ENCODE results near the gene ASB18. TPM values are rescaled to one million over a fixed set of nuclear protein-coding genes. Genes with fewer than 3 reads are reported as not detected.

Gene ASB18
- total RNA-seq, 1 experiment from 2014 or later = not detected

DNA sequence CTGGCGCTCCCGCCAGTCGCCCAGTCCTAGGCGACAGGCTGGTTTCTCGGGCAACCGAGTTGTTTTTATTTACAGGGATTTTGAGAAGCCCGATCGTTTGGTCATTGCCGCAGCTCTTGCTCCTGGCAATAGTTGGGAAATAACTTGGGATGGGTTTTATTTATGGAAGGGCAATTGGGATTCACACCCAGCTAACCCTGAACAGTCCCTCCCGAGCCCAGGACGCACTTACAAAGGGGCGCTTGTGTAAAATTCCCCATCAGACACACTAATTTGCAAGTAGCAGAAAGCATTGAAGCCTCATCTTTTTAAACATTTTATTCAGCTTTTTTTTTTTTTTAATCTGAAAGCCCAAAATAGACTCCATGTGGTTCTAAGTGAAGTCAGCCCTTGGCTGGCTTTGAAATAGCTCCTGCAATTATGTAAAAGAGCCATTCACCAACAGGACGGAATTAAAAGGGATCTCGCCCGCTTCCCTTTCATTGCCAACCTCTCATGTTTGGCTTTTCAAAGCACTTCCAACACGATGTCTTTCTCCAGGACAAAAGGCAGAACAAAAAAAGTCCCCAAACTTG is 92.4 kb downstream of the ASB18 start:
- CTCF ChIA-PET = interaction anchor here (1.0 kb wide), 1 partner anchor 9 kb away, joined by 3 read pairs; no protein-coding TSS in a partner anchor
- Histone ChIP-seq H3K9me3 (ENCODE audit: control insufficient read depth in 1 of 2, insufficient read depth in 1 of 2, low read depth in 1 of 2, low read length in 2 of 2) (no peaks in the 10 kb centered on the region), H3K36me3 (ENCODE audit: control insufficient read depth in 1 of 2, insufficient read depth in 2 of 2, low read length in 2 of 2) (peaks cover 0 to 21% of the 10 kb centered on the region in 2 experiments; a peak in 1 of 4 replicates), H3K9me2 (ENCODE audit: insufficient read depth) (no peaks in the 10 kb centered on the region), H3K27me3 (ENCODE audit: insufficient read depth, low read length) (no peaks in the 10 kb centered on the region), H2AFZ (ENCODE audit: low read depth, low read length, poor library complexity, severe bottlenecking) (no peak overlapping the region), H3K4me3 (replicated peaks in 1 of 2; ENCODE audit: low read depth in 1 of 2, low read length in 2 of 2) (no peak overlapping the region), H3K79me2 (ENCODE audit: insufficient read depth, low read length) (peaks cover 46% of the 10 kb centered on the region), H3K9ac (ENCODE audit: low read length) (no peak overlapping the region), H3K27ac (ENCODE audit: low read depth, low read length) (no peak overlapping the region), H3K4me1 (ENCODE audit: control insufficient read depth in 1 of 2, insufficient read depth in 2 of 2, low read length in 2 of 2) (peaks cover 15 to 45% of the 10 kb centered on the region in 2 experiments), H4K20me1 (ENCODE audit: insufficient read depth) (no peaks in the 10 kb centered on the region; the same call in 1 of the 2 replicates), H3K4me2 (ENCODE audit: low read length) (no peak overlapping the region)
- POLR2A ChIA-PET = no interaction called here
- DNase-seq (ENCODE audit: low read depth, low spot score) (no peak), ATAC-seq (no peak)
- intact Hi-C loops (cut with micrococcal nuclease) = no loop called here
- TF ChIP-seq FOSL1 (IDR thresholded peaks at IDR 0.05; ENCODE audit: low read depth) (no peak), ELF1 (IDR thresholded peaks at IDR 0.05; ENCODE audit: borderline replicate concordance, low read depth) (no peak), SIN3A (IDR thresholded peaks at IDR 0.05; ENCODE audit: low read depth) (no peak), ZNF274 (IDR thresholded peaks at IDR 0.05; ENCODE audit: low read depth, low read length) (no peak), RAD21 (IDR thresholded peaks at IDR 0.05; ENCODE audit: low read depth) (no peak), YY1 (IDR thresholded peaks at IDR 0.05; ENCODE audit: extremely low read depth, insufficient replicate concordance, low read depth, low read length) (no peak), JUND (IDR thresholded peaks at IDR 0.05) (no peak)
- BruUV-seq (replicated peaks) = no TSS peak
- RAD21 ChIA-PET (ENCODE audit: low non-redundant PET in 1 of 2, low total read pairs in 2 of 2, uncharacterized antibody in 2 of 2, unreplicated experiment in 2 of 2) = no interaction called here

DNA sequence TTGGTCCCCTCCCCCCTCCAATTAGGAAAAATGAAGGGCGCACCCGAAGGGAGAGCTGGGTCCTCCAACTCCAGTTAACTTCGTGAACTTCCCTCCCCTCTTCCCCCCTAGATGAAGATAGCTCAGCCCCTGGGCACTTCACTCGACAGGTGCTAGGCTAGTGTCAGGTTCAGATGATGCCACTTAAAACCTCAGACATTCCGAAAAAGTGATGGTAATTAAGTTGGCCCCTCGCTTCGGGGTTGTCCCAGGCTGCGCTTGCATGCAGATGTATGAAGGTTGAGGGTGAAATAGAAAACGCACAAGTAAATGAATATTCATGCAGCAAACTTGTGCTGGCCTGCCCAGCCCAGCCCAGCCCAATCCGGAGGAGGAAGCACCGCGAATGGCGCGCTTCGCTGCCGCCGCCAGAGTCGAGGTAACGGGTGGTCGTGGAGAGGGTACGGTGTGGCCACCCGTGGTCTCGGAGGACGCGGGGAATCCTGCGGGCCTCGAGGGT is 93.0 kb downstream of the ASB18 start:
- Histone ChIP-seq H4K20me1 (ENCODE audit: insufficient read depth) (no peaks in the 10 kb centered on the region; the same call in 1 of the 2 replicates), H3K9me3 (ENCODE audit: control insufficient read depth in 1 of 2, insufficient read depth in 1 of 2, low read depth in 1 of 2, low read length in 2 of 2) (no peaks in the 10 kb centered on the region), H3K36me3 (ENCODE audit: control insufficient read depth in 1 of 2, insufficient read depth in 2 of 2, low read length in 2 of 2) (peaks cover 0 to 21% of the 10 kb centered on the region in 2 experiments; a peak in 1 of 4 replicates), H3K27ac (ENCODE audit: low read depth, low read length) (no peak overlapping the region), H3K4me2 (ENCODE audit: low read length) (no peak overlapping the region), H3K9ac (ENCODE audit: low read length) (no peak overlapping the region), H3K4me1 (ENCODE audit: control insufficient read depth in 1 of 2, insufficient read depth in 2 of 2, low read length in 2 of 2) (peaks cover 15 to 45% of the 10 kb centered on the region in 2 experiments), H3K4me3 (replicated peaks in 1 of 2; ENCODE audit: low read depth in 1 of 2, low read length in 2 of 2) (no peak overlapping the region), H3K27me3 (ENCODE audit: insufficient read depth, low read length) (no peaks in the 10 kb centered on the region), H2AFZ (ENCODE audit: low read depth, low read length, poor library complexity, severe bottlenecking) (no peak overlapping the region), H3K9me2 (ENCODE audit: insufficient read depth) (no peaks in the 10 kb centered on the region), H3K79me2 (ENCODE audit: insufficient read depth, low read length) (peaks cover 49% of the 10 kb centered on the region)
- intact Hi-C loops (cut with micrococcal nuclease) = no loop called here
- BruUV-seq (replicated peaks) = no TSS peak
- no peak for ATAC-seq
- POLR2A ChIA-PET = no interaction called here
- no peak for DNase-seq (ENCODE audit: low read depth, low spot score)
- CTCF ChIA-PET = interaction anchor here (1.0 kb wide), 1 partner anchor 10 kb away, joined by 3 read pairs; no protein-coding TSS in a partner anchor
- RAD21 ChIA-PET (ENCODE audit: low non-redundant PET in 1 of 2, low total read pairs in 2 of 2, uncharacterized antibody in 2 of 2, unreplicated experiment in 2 of 2) = no interaction called here
- TF ChIP-seq EZH2phosphoT487 (IDR thresholded peaks at IDR 0.05; ENCODE audit: borderline replicate concordance) (no peak), ELF1 (IDR thresholded peaks at IDR 0.05; ENCODE audit: borderline replicate concordance, low read depth) (no peak), POLR2A (IDR thresholded peaks at IDR 0.05; ENCODE audit: borderline replicate concordance, extremely low read depth, insufficient read depth, insufficient read length) (no peak), TCF7L2 (IDR thresholded peaks at IDR 0.05; ENCODE audit: borderline replicate concordance, extremely low read depth, insufficient read depth, insufficient read length) (no peak), SRF (IDR thresholded peaks at IDR 0.05; ENCODE audit: low read depth) (no peak), YY1 (IDR thresholded peaks at IDR 0.05; ENCODE audit: extremely low read depth, insufficient replicate concordance, low read depth, low read length) (no peak), SP1 (IDR thresholded peaks at IDR 0.05; ENCODE audit: low read depth) (no peak), CBX3 (IDR thresholded peaks at IDR 0.05; ENCODE audit: low read depth) (no peak), CEBPB (IDR thresholded peaks at IDR 0.05; ENCODE audit: low read depth) (no peak), EGR1 (IDR thresholded peaks at IDR 0.05; ENCODE audit: low read depth) (no peak), RAD21 (IDR thresholded peaks at IDR 0.05; ENCODE audit: low read depth) (no peak), JUND (IDR thresholded peaks at IDR 0.05) (no peak), EZH2 (IDR thresholded peaks at IDR 0.05) (no peak), POLR2AphosphoS5 (IDR thresholded peaks at IDR 0.05; ENCODE audit: low read depth, low read length) (no peak), ZFX (IDR thresholded peaks at IDR 0.05) (no peak), SIN3A (IDR thresholded peaks at IDR 0.05; ENCODE audit: low read depth) (no peak)
- TF ChIP-seq, protein P1, sequence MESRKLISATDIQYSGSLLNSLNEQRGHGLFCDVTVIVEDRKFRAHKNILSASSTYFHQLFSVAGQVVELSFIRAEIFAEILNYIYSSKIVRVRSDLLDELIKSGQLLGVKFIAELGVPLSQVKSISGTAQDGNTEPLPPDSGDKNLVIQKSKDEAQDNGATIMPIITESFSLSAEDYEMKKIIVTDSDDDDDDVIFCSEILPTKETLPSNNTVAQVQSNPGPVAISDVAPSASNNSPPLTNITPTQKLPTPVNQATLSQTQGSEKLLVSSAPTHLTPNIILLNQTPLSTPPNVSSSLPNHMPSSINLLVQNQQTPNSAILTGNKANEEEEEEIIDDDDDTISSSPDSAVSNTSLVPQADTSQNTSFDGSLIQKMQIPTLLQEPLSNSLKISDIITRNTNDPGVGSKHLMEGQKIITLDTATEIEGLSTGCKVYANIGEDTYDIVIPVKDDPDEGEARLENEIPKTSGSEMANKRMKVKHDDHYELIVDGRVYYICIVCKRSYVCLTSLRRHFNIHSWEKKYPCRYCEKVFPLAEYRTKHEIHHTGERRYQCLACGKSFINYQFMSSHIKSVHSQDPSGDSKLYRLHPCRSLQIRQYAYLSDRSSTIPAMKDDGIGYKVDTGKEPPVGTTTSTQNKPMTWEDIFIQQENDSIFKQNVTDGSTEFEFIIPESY (IDR thresholded peaks at IDR 0.05; ENCODE audit: extremely low read depth, insufficient replicate concordance, low read length) = no peak
- TF ChIP-seq, protein P2, sequence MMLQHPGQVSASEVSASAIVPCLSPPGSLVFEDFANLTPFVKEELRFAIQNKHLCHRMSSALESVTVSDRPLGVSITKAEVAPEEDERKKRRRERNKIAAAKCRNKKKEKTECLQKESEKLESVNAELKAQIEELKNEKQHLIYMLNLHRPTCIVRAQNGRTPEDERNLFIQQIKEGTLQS (IDR thresholded peaks at IDR 0.05) = no peak
